ENCODE results near the gene DCAF11. TPM values are rescaled to one million over a fixed set of nuclear protein-coding genes. Genes with fewer than 3 reads are reported as not detected.

DCAF11 gene
- total RNA-seq, 2 donors from 2014 or later = 52.8 to 54.2 TPM

- ATAC-seq (ENCODE audit: insufficient number of reproducible peaks, low FRiP score, low read depth) = no peak
These were observed 43.4 kb upstream of the DCAF11 start, which contains the start of gene CPNE6 for GRCh38 chr14:24071144-24071697. Gene CPNE6 (plus strand): TSS chr14:24071562. CDS start chr14:24072937, 1,375 bp downstream.

GRCh38 chr14:24071836-24072430 is 42.6 kb upstream of the DCAF11 start:
- no peaks in the 10 kb centered on the region for H3K27me3 ChIP-seq (replicated peaks; ENCODE audit: insufficient read depth)
- H3K27ac ChIP-seq = no peak overlapping the region
- ATAC-seq (ENCODE audit: insufficient number of reproducible peaks, low FRiP score, low read depth) = no peak
- no peaks in the 10 kb centered on the region for H3K9me3 ChIP-seq
- H3K36me3 ChIP-seq = no peaks in the 10 kb centered on the region
- no peak for DNase-seq (ENCODE audit: low spot score)
- no peak overlapping the region for H3K4me3 ChIP-seq
- TF ChIP-seq CTCF (IDR thresholded peaks at IDR 0.05) = no peak
- peaks cover 0 to 16% of the 10 kb centered on the region in 2 donors for H3K4me1 ChIP-seq (ENCODE audit: control insufficient read depth in 1 of 2, low read depth in 2 of 2)

More at GRCh38 chr14:24071144-24071697, 43.4 kb upstream of the DCAF11 start, which contains the start of gene CPNE6:
- TF ChIP-seq CTCF (IDR thresholded peaks at IDR 0.05) = no peak
- Histone ChIP-seq H3K27me3 (replicated peaks; ENCODE audit: insufficient read depth) (no peaks in the 10 kb centered on the region), H3K27ac (no peak within 1 kb of the TSS), H3K36me3 (no peaks in the 10 kb centered on the region), H3K9me3 (no peaks in the 10 kb centered on the region), H3K4me3 (no peak within 1 kb of the TSS), H3K4me1 (ENCODE audit: control insufficient read depth in 1 of 2, low read depth in 2 of 2) (peaks cover 0 to 16% of the 10 kb centered on the region in 2 donors)
- DNase-seq (ENCODE audit: low spot score) = no peak

- TF ChIP-seq CTCF (IDR thresholded peaks at IDR 0.05) = no peak
- peaks cover 0 to 16% of the 10 kb centered on the region in 2 donors for H3K4me1 ChIP-seq (ENCODE audit: control insufficient read depth in 1 of 2, low read depth in 2 of 2)
- no peaks in the 10 kb centered on the region for H3K36me3 ChIP-seq
- H3K4me3 ChIP-seq = no peak overlapping the region
- no peaks in the 10 kb centered on the region for H3K9me3 ChIP-seq
- no peak for DNase-seq (ENCODE audit: low spot score)
- ATAC-seq (ENCODE audit: insufficient number of reproducible peaks, low FRiP score, low read depth) = no peak
- H3K27ac ChIP-seq = no peak overlapping the region
- H3K27me3 ChIP-seq (replicated peaks; ENCODE audit: insufficient read depth) = no peaks in the 10 kb centered on the region
These were observed 42.1 kb upstream of the DCAF11 start for GRCh38 chr14:24072436-24072835.

GRCh38 chr14:24072881-24073877 is 41.4 kb upstream of the DCAF11 start:
- Histone ChIP-seq H3K36me3 (no peaks in the 10 kb centered on the region), H3K4me3 (no peak overlapping the region), H3K9me3 (no peaks in the 10 kb centered on the region), H3K4me1 (ENCODE audit: control insufficient read depth in 1 of 2, low read depth in 2 of 2) (peaks cover 0 to 16% of the 10 kb centered on the region in 2 donors), H3K27ac (no peak overlapping the region), H3K27me3 (replicated peaks; ENCODE audit: insufficient read depth) (no peaks in the 10 kb centered on the region)
- TF ChIP-seq CTCF (IDR thresholded peaks at IDR 0.05) = no peak
- DNase-seq (ENCODE audit: low spot score) (no peak), ATAC-seq (ENCODE audit: insufficient number of reproducible peaks, low FRiP score, low read depth) (no peak)

Data from thoracic aorta (tissue), 2 donors.